Lower lobe of right lung (tissue), 2 donors: ENCODE measurements around the gene DHX8. TPM values are rescaled to one million over a fixed set of nuclear protein-coding genes. Genes with fewer than 3 reads are reported as not detected.

Experiments used
- ATAC-seq, 2 donors: fragments of 200-7000 bp; cut with Tn5 transposase; one replicate each; pipeline ENCODE4 v1.9.1; 2020 to 2022; ENCODE audit warnings: mild to moderate bottlenecking in 2 of 2, moderate library complexity in 2 of 2
- DNase-seq: peaks from one replicate; pipeline ENCODE4 v3.0.0-alpha.2; 2020
- H3K27ac ChIP-seq: fragments of 200-600 bp; one replicate; pipeline ENCODE4 v1.8.0; 2022
- H3K27me3 ChIP-seq: fragments of 200-600 bp; one replicate; pipeline ENCODE4 v1.8.0; 2022; ENCODE audit warnings: low read depth
- H3K36me3 ChIP-seq: fragments of 200-600 bp; one replicate; pipeline ENCODE4 v1.8.0; 2022; ENCODE audit warnings: mild to moderate bottlenecking
- H3K4me1 ChIP-seq: fragments of 200-600 bp; one replicate; pipeline ENCODE4 v1.8.0; 2022
- H3K4me3 ChIP-seq: fragments of 200-600 bp; one replicate; pipeline ENCODE4 v1.8.0; 2022; ENCODE audit warnings: mild to moderate bottlenecking
- H3K9me3 ChIP-seq: fragments of 200-600 bp; one replicate; pipeline ENCODE4 v1.8.0; 2022
- intact Hi-C: fragments of 100-400 bp; cut with DNase I; formaldehyde crosslinking; loops from one replicate; pipeline ENCODE4 v1.11.0; 2022
- total RNA-seq: library from RNA; stranded (reverse); fragmentation: NEBNext Ultra II Directional; extraction: Animal tissue kit (Norgen Biotek cat#: 25700); gene quantifications from one replicate; pipeline ENCODE4 v1.2.1, GENCODE V29; 2021
- TF ChIP-seq, protein P1 (sequence below): fragments of 200-600 bp; IDR thresholded peaks from one replicate; pipeline ENCODE4 v1.8.0; 2022; ENCODE audit warnings: antibody characterized with exemption, mild to moderate bottlenecking
- donor health status: DM: no; HTN: yes; CAD: no; lungs with severe emphysema.

DHX8 gene
- total RNA-seq, 1 donor from 2014 or later: 56.7 TPM

DNA sequence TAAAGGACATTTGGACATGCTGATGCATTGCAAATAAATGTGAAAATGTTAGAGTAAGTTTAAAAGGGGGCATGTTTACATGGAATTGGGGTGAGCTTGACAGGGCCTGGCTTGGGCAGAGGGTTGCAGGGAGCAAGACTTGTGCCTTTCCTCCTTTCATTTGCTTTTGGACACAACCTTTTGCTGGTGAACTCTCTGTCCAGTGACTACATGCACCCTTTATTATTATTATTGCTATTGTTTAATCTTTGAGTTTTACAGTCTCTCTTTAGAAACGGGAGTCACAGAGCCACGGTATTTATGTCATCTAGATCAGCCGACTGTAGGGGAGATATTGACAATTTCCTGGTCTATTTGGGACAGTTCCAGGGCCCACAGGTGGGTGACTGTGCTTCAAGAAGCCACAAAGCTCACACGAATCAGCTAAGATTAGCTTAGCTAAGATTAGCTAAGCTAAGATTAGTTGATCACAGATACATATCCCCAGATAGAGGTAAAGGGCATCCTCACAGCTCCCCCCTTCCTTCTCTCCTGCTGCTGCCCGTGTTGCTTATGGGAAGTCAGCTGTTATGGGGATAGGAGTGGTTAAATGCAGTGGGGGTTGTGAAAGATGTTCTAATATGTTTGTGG lies 91.2 kb downstream of the DHX8 start:
- Histone ChIP-seq H3K27me3 (no peaks in the 10 kb centered on the region), H3K4me3 (no peak overlapping the region), H3K27ac (no peak overlapping the region), H3K36me3 (no peaks in the 10 kb centered on the region), H3K4me1 (peaks cover 19% of the 10 kb centered on the region), H3K9me3 (no peaks in the 10 kb centered on the region)
- no peak for ATAC-seq
- TF ChIP-seq, protein P1, sequence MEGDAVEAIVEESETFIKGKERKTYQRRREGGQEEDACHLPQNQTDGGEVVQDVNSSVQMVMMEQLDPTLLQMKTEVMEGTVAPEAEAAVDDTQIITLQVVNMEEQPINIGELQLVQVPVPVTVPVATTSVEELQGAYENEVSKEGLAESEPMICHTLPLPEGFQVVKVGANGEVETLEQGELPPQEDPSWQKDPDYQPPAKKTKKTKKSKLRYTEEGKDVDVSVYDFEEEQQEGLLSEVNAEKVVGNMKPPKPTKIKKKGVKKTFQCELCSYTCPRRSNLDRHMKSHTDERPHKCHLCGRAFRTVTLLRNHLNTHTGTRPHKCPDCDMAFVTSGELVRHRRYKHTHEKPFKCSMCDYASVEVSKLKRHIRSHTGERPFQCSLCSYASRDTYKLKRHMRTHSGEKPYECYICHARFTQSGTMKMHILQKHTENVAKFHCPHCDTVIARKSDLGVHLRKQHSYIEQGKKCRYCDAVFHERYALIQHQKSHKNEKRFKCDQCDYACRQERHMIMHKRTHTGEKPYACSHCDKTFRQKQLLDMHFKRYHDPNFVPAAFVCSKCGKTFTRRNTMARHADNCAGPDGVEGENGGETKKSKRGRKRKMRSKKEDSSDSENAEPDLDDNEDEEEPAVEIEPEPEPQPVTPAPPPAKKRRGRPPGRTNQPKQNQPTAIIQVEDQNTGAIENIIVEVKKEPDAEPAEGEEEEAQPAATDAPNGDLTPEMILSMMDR: no peak
- DNase-seq: no peak
- intact Hi-C loops: loop anchor here (10.0 kb wide), 1 partner anchor 190 kb away; no protein-coding TSS in a partner anchor

Other genes with a start within 250 kb of the DHX8 start
- 8,279 TPM for gene RNU2-1, start 250.0 kb upstream of the DHX8 start, total RNA-seq
- gene ARL4D, start 85.0 kb upstream of the DHX8 start, total RNA-seq: 12.9 TPM
- gene ETV4, start 62.4 kb downstream of the DHX8 start, total RNA-seq: 2.2 TPM
- gene MEOX1, start 177.9 kb downstream of the DHX8 start, total RNA-seq: 0.86 TPM